Left ventricle myocardium inferior (tissue), 1 donor: Measurements from ENCODE around the gene CHD8. TPM values are rescaled to one million over a fixed set of nuclear protein-coding genes. Genes with fewer than 3 reads are reported as not detected.

Experiments
- DNase-seq: peaks from one replicate; pipeline ENCODE4 v3.0.0-alpha.2; 2020
- H3K27ac ChIP-seq: fragments of 200-600 bp; replicated peaks from 2 replicates; pipeline ENCODE4 v1.8.0; 2021
- H3K27me3 ChIP-seq: fragments of 200-600 bp; 2 replicates; pipeline ENCODE4 v1.8.0; 2021; ENCODE audit warnings: low read depth
- H3K36me3 ChIP-seq: fragments of 200-600 bp; 2 replicates; pipeline ENCODE4 v1.8.0; 2021
- H3K4me1 ChIP-seq: fragments of 200-600 bp; 2 replicates; pipeline ENCODE4 v1.8.0; 2021
- H3K4me3 ChIP-seq: fragments of 200-600 bp; 2 replicates; pipeline ENCODE4 v1.8.0; 2021; ENCODE audit warnings: mild to moderate bottlenecking, moderate library complexity
- H3K9me3 ChIP-seq: fragments of 200-600 bp; replicated peaks from 2 replicates; pipeline ENCODE4 v1.8.0; 2021
- intact Hi-C: fragments of 100-400 bp; cut with micrococcal nuclease; formaldehyde crosslinking; loops from one replicate; pipeline ENCODE4 v1.11.0; 2022
- total RNA-seq: library from RNA; stranded (reverse); fragmentation: NEBNext Ultra II Directional; extraction: Animal tissue kit (Norgen Biotek cat#: 25700); gene quantifications from one replicate; pipeline ENCODE4 v1.2.1, GENCODE V29; 2021
- TF ChIP-seq, protein P1 (sequence below): fragments of 200-600 bp; IDR thresholded peaks from 2 replicates; pipeline ENCODE4 v1.8.0; 2021; ENCODE audit warnings: antibody characterized with exemption, mild to moderate bottlenecking, borderline replicate concordance
- donor health status: DM: no; HTN: yes; CAD: no; lungs with severe emphysema.

The CHD8 gene
- total RNA-seq, 1 donor from 2014 or later, result 27.9 TPM

DNA sequence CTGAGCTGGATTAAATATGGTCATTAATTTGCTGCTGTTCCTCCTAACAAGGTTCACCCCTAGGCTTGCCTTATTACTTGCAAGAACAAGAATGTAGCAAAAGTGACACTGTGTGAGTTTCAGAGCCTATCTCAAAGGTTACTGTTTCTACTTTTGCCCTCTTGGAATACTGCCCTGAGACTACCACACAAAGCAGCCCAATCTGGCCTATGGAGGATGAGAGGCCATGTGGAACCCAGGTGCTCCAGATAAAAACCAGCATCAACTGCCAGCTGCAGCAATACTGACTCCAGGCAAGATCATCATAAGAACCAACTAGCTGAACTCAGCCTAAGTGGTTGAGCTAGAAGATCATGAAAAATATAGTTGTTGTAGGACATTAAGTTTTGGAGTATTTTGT is 49.7 kb downstream of the CHD8 start:
- intact Hi-C loops, result no loop called here
- TF ChIP-seq, protein P1, sequence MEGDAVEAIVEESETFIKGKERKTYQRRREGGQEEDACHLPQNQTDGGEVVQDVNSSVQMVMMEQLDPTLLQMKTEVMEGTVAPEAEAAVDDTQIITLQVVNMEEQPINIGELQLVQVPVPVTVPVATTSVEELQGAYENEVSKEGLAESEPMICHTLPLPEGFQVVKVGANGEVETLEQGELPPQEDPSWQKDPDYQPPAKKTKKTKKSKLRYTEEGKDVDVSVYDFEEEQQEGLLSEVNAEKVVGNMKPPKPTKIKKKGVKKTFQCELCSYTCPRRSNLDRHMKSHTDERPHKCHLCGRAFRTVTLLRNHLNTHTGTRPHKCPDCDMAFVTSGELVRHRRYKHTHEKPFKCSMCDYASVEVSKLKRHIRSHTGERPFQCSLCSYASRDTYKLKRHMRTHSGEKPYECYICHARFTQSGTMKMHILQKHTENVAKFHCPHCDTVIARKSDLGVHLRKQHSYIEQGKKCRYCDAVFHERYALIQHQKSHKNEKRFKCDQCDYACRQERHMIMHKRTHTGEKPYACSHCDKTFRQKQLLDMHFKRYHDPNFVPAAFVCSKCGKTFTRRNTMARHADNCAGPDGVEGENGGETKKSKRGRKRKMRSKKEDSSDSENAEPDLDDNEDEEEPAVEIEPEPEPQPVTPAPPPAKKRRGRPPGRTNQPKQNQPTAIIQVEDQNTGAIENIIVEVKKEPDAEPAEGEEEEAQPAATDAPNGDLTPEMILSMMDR, result no peak

DNA sequence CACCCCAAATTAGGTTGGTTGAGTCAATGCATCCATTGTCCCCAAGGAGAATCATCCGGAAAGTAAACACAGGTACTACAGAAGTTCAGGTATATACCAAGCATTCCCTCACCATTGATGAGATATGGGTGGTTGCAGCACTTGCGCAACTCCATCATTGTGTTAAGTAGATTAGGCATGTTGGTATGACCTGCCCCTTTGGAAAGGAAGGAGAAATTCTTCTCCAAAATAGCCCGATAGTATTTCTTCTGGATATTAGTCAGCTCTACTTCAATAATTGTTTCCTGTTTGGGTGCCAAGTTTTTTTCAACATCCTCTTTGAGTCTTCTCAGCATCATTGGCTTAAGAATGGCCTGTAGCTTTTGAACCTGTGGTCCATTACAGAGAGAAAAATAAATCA is 50.8 kb downstream of the CHD8 start:
- Histone ChIP-seq H3K4me3 (no peak overlapping the region), H3K27ac (no peak overlapping the region), H3K27me3 (no peaks in the 10 kb centered on the region), H3K36me3 (peaks cover 100% of the 10 kb centered on the region), H3K4me1 (no peaks in the 10 kb centered on the region), H3K9me3 (no peaks in the 10 kb centered on the region)
- DNase-seq, result no peak
- TF ChIP-seq, protein P1, result no peak
- intact Hi-C loops, result no loop called here

More for the DNA sequence above, 49.7 kb downstream of the CHD8 start:
- no peaks in the 10 kb centered on the region for H3K4me1 ChIP-seq
- H3K4me3 ChIP-seq, result no peak overlapping the region
- no peaks in the 10 kb centered on the region for H3K9me3 ChIP-seq
- peaks cover 100% of the 10 kb centered on the region for H3K36me3 ChIP-seq
- H3K27me3 ChIP-seq, result no peaks in the 10 kb centered on the region
- no peak overlapping the region for H3K27ac ChIP-seq
- DNase-seq, result no peak

DNA sequence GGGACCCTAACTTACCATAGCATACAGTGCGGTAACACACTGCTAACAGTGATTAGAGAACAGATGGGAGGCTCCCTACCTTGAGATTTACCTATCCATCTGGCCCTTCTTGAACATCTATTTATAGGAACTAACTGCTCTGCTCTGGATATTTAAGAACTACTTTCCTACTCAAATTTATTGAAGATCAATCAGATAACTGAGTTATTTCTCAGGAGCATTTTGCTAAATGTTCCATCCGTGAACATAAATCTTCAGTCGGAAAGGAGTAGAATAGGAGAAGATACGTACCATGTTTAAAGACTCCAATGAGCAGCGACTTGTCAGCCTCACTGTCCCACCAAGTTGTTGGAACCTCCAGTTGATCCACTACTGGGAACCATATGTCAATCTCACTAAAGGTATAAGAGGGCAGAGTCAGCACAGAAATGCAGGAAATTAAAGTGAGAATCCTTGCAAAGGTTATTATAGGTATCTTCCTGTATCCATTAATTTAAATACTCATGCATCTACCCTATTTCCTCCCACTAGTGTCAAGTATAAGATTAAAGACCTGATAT is 56.5 kb downstream of the CHD8 start:
- Histone ChIP-seq H3K4me1 (no peaks in the 10 kb centered on the region), H3K36me3 (peaks cover 100% of the 10 kb centered on the region), H3K27ac (no peak overlapping the region), H3K9me3 (no peaks in the 10 kb centered on the region), H3K27me3 (no peaks in the 10 kb centered on the region), H3K4me3 (no peak overlapping the region)
- DNase-seq, result no peak
- TF ChIP-seq, protein P1, result no peak
- intact Hi-C loops, result no loop called here

DNA sequence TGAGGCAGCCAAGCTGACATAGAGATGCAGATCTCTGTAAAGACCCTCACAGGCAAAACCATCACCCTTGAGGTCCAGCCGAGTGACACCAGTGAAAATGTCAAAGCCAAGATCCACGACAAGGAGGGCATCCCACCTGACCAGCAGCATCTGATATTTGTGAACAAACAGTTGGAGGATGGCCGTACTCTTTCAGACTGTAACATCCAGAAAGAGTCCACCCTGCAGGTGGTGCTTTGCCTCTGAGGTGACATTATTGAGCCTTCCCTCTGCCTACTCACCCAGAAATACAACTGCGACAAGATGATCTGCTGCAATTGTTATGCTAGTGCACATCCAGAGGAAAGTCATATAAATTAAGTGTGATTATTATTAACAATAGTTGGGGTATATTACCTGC is 57.0 kb downstream of the CHD8 start:
- intact Hi-C loops, result no loop called here
- no peak for DNase-seq
- Histone ChIP-seq H3K4me1 (no peaks in the 10 kb centered on the region), H3K4me3 (no peak overlapping the region), H3K36me3 (peaks cover 100% of the 10 kb centered on the region), H3K27ac (no peak overlapping the region), H3K27me3 (no peaks in the 10 kb centered on the region), H3K9me3 (no peaks in the 10 kb centered on the region)
- TF ChIP-seq, protein P1, result no peak

DNA sequence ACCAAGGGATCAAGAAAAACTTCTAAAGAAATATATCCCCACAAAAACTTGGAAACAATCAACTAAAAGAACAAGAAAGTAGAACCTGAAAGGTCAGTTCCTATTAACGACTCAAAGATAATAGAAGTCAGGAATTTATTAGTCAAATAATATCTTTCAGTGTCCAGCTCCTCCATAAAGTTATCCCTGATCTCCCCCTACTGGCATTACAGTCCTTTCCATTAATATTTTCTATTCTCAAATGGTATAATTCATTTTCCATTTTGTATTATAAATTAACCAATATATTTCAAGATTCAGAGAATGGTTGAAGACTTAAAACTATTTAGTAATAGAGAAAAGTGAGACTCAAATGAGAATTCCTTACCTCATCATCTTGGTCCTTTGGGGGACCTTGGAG is 60.5 kb downstream of the CHD8 start:
- no peak overlapping the region for H3K27ac ChIP-seq
- H3K9me3 ChIP-seq, result no peaks in the 10 kb centered on the region
- no peaks in the 10 kb centered on the region for H3K4me1 ChIP-seq
- DNase-seq, result no peak
- H3K4me3 ChIP-seq, result no peak overlapping the region
- intact Hi-C loops, result no loop called here
- H3K27me3 ChIP-seq, result no peaks in the 10 kb centered on the region
- H3K36me3 ChIP-seq, result peaks cover 100% of the 10 kb centered on the region
- TF ChIP-seq, protein P1, result no peak
